SU-DHL-6 (cell line): Measurements from ENCODE around the gene NPDC1.
"Not testable (repeated sequence)": the region's sequence is repeated elsewhere in the genome, so short reads cannot be mapped to it uniquely, and the experiment has no call there.

Source experiments
- H2AFZ ChIP-seq: fragments of 200-600 bp; sonication (generic); 2 replicates; pipeline ENCODE4 v1.6.1; 2014; ENCODE audit warnings: low read depth, mild to moderate bottlenecking, moderate library complexity, mixed read lengths, antibody characterized with exemption, low read length; ENCODE audit not compliant: severe bottlenecking
- H3F3A ChIP-seq: fragments of 200-600 bp; shearing (Covaris generic); 2 replicates; pipeline ENCODE4 v1.6.0; 2016; ENCODE audit warnings: antibody characterized with exemption, mild to moderate bottlenecking; ENCODE audit not compliant: insufficient read depth
- H3K27ac ChIP-seq: fragments of 200-600 bp; sonication (generic); 2 replicates; pipeline ENCODE4 v1.5.1; 2016; ENCODE audit warnings: low read depth, mild to moderate bottlenecking, low read length, moderate library complexity, mixed read lengths
- H3K27me3 ChIP-seq: fragments of 200-600 bp; sonication (generic), shearing (Covaris generic); 2 replicates; pipeline ENCODE4 v1.6.0; 2014; ENCODE audit warnings: mild to moderate bottlenecking, low read length
- H3K36me3 ChIP-seq: fragments of 200-600 bp; sonication (generic); 2 replicates; pipeline ENCODE4 v1.6.1; 2014; ENCODE audit warnings: mild to moderate bottlenecking, low read length, mixed read lengths
- H3K4me2 ChIP-seq: fragments of 300-600, 200-600 bp; shearing (Covaris generic), sonication (generic); 2 replicates; pipeline ENCODE4 v1.6.0; 2014; ENCODE audit warnings: low read length, low read depth, mild to moderate bottlenecking; ENCODE audit not compliant: poor library complexity, severe bottlenecking
- H3K4me3 ChIP-seq: fragments of 200-600 bp; sonication (generic); 2 replicates; pipeline ENCODE4 v1.5.1; 2014; ENCODE audit warnings: antibody characterized with exemption, low read length, mild to moderate bottlenecking, mixed read lengths; ENCODE audit not compliant: insufficient read depth, poor library complexity, severe bottlenecking
- H3K79me2 ChIP-seq: fragments of 200-600 bp; sonication (generic); 2 replicates; pipeline ENCODE4 v1.6.1; 2014; ENCODE audit warnings: mild to moderate bottlenecking, low read length, moderate library complexity; ENCODE audit not compliant: insufficient read depth
- H3K9ac ChIP-seq: fragments of 200-600 bp; sonication (generic); 2 replicates; pipeline ENCODE4 v1.7.0; 2014; ENCODE audit warnings: mild to moderate bottlenecking, low read length
- H3K9me2 ChIP-seq: fragments of 200-600 bp; sonication (generic); replicated peaks from 2 replicates; pipeline ENCODE4 v1.6.1; 2014; ENCODE audit warnings: low read length; ENCODE audit not compliant: insufficient read depth
- H3K9me3 ChIP-seq: fragments of 200-600 bp; sonication (generic); 2 replicates; pipeline ENCODE4 v1.6.1; 2014; ENCODE audit warnings: low read length, mixed read lengths; ENCODE audit not compliant: insufficient read depth
- H4K20me1 ChIP-seq: fragments of 200-600 bp; sonication (generic); 2 replicates; pipeline ENCODE4 v1.6.1; 2014; ENCODE audit warnings: low read depth, mild to moderate bottlenecking, antibody characterized with exemption, low read length, moderate library complexity, mixed read lengths
- EZH2phosphoT487 ChIP-seq: fragments of 200-600 bp; sonication (generic), shearing (Covaris generic); conservative IDR thresholded peaks from 2 replicates; pipeline ENCODE4 v1.6.1; 2018; ENCODE audit warnings: mild to moderate bottlenecking, antibody characterized with exemption, low read length, moderate library complexity, mixed read lengths
- TF ChIP-seq, protein P1 (sequence below): fragments of 200-600 bp; sonication (generic); IDR thresholded peaks from one replicate; pipeline ENCODE4 v1.5.1; 2017; ENCODE audit warnings: antibody characterized with exemption, mild to moderate bottlenecking, low read length, moderate library complexity; ENCODE audit not compliant: insufficient read depth, poor library complexity, severe bottlenecking

Gene NPDC1

GRCh38 chr9:137064880-137065164, 18.8 kb upstream of the NPDC1 start:
- H3K9ac ChIP-seq: no peak overlapping the region
- H3K9me3 ChIP-seq: no peaks in the 10 kb centered on the region
- H3K4me3 ChIP-seq: no peak overlapping the region
- no peaks in the 10 kb centered on the region for H3K36me3 ChIP-seq
- no peaks in the 10 kb centered on the region for H3K9me2 ChIP-seq
- H3K4me2 ChIP-seq: no peak overlapping the region
- no peak overlapping the region for H2AFZ ChIP-seq
- H3K79me2 ChIP-seq: peaks cover 12% of the 10 kb centered on the region
- H3K27ac ChIP-seq: no peak overlapping the region
- H4K20me1 ChIP-seq: no peaks in the 10 kb centered on the region
- peaks cover 13% of the 10 kb centered on the region for H3F3A ChIP-seq
- H3K27me3 ChIP-seq: no peaks in the 10 kb centered on the region
- TF ChIP-seq, protein P1, sequence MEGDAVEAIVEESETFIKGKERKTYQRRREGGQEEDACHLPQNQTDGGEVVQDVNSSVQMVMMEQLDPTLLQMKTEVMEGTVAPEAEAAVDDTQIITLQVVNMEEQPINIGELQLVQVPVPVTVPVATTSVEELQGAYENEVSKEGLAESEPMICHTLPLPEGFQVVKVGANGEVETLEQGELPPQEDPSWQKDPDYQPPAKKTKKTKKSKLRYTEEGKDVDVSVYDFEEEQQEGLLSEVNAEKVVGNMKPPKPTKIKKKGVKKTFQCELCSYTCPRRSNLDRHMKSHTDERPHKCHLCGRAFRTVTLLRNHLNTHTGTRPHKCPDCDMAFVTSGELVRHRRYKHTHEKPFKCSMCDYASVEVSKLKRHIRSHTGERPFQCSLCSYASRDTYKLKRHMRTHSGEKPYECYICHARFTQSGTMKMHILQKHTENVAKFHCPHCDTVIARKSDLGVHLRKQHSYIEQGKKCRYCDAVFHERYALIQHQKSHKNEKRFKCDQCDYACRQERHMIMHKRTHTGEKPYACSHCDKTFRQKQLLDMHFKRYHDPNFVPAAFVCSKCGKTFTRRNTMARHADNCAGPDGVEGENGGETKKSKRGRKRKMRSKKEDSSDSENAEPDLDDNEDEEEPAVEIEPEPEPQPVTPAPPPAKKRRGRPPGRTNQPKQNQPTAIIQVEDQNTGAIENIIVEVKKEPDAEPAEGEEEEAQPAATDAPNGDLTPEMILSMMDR: no peak
- no peak for TF ChIP-seq EZH2phosphoT487

- H3K4me2 ChIP-seq: no peak overlapping the region
- no peaks in the 10 kb centered on the region for H3K27me3 ChIP-seq
- H3K36me3 ChIP-seq: no peaks in the 10 kb centered on the region
- no peak overlapping the region for H2AFZ ChIP-seq
- H3K4me3 ChIP-seq: no peak overlapping the region
- TF ChIP-seq, protein P1: peak; percentile 77
- no peak for TF ChIP-seq EZH2phosphoT487
- H4K20me1 ChIP-seq: no peaks in the 10 kb centered on the region
- H3K9me3 ChIP-seq: no peaks in the 10 kb centered on the region
- H3K27ac ChIP-seq: no peak overlapping the region
- peaks cover 7% of the 10 kb centered on the region for H3K79me2 ChIP-seq
- peaks cover 13% of the 10 kb centered on the region for H3F3A ChIP-seq
- H3K9ac ChIP-seq: no peak overlapping the region
- H3K9me2 ChIP-seq: no peaks in the 10 kb centered on the region
These were observed 18.3 kb upstream of the NPDC1 start for GRCh38 chr9:137064027-137064879.

DNA sequence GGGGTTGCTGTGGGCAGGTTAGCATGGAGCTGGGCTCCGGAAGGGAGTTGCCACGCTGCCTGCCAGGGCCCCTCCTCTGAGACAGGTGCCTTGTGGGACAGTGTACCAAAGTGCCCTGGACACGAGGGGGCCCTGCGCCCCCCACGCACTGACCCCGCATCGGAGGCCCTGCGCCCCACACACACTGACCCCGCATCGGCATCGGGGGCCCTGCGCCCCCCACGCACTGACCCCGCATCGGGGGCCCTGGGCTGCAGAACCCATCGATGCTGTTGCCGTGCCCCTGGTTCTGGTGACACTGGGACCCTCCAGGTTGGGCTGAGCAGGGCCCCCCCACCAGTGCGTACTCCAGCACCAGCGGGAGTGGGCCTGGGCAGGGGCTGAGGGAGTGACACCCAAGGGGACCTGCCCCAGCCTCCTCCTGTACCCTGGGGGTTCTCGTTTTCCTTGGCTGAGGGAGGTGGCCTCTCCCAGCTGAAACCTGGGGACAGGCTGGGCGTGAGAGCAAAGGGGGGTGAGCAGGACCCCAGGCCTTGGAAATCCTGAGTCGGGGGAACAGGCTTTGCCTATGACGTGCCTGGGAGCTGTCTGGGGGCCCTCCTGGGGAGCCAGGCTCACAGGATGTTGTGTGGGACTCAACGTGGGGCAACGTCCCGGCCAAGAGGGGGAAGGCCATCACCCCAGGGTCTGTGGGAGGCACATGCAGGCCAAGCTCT, 17.5 kb upstream of the NPDC1 start:
- TF ChIP-seq EZH2phosphoT487: no peak
- TF ChIP-seq, protein P1: no peak
- no peaks in the 10 kb centered on the region for H3K36me3 ChIP-seq
- no peaks in the 10 kb centered on the region for H3K27me3 ChIP-seq
- no peak overlapping the region for H3K4me3 ChIP-seq
- H2AFZ ChIP-seq: no peak overlapping the region
- H3K9me2 ChIP-seq: no peaks in the 10 kb centered on the region
- no peaks in the 10 kb centered on the region for H4K20me1 ChIP-seq
- H3K79me2 ChIP-seq: no peaks in the 10 kb centered on the region
- peaks cover 9% of the 10 kb centered on the region for H3F3A ChIP-seq
- H3K9me3 ChIP-seq: no peaks in the 10 kb centered on the region
- H3K4me2 ChIP-seq: no peak overlapping the region
- no peak overlapping the region for H3K27ac ChIP-seq
- no peak overlapping the region for H3K9ac ChIP-seq

DNA sequence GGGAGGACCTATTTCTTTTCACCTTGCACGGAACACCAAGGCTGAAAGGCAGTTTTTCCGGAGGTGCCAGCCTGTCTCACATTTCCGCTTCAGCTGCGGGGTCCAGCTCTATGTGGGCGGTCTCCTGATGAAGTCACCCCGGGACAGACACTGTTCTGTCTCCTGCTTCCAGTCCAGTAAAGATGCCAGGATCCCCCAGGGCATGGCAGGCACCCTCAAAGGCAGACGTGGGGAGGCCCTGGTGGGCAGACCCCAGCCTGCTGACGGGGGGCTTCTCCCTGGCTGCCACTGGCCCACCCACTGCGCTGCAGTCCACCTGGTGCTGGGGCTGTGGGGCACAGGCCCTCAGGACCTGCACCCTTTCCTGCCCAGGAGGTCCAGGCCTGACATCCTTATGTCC, 16.8 kb upstream of the NPDC1 start:
- H3K79me2 ChIP-seq, H3K4me2 ChIP-seq, H3K27me3 ChIP-seq, H2AFZ ChIP-seq, H4K20me1 ChIP-seq, H3K4me3 ChIP-seq, H3K27ac ChIP-seq, H3K36me3 ChIP-seq, H3F3A ChIP-seq, H3K9me2 ChIP-seq, H3K9ac ChIP-seq, H3K9me3 ChIP-seq: not testable (repeated sequence)
